GM12878 (cell line): ENCODE results near the gene SNED1. TPM values are rescaled to one million over a fixed set of nuclear protein-coding genes. Genes with fewer than 3 reads are reported as not detected.
A peak's percentile ranks its signal among the peaks of the same experiment; 100 is the strongest.

ENCODE experiments used
- BACH1 ChIP-seq: fragments of 450-650 bp; IDR thresholded peaks from 2 replicates; pipeline ENCODE4 v1.6.1; 2017; ENCODE audit warnings: mild to moderate bottlenecking, borderline replicate concordance
- CHD2 ChIP-seq: IDR thresholded peaks from 2 replicates; pipeline ENCODE4 v1.6.1; 2011; ENCODE audit warnings: low read depth, low read length, improper control_type of control experiment, borderline replicate concordance
- EP300 ChIP-seq, 2 experiments: fragments of 150-350 bp in 1 of 2; IDR thresholded peaks; 2 replicates each; pipeline ENCODE4 v1.6.1; 2011 to 2012; ENCODE audit warnings: low read depth in 2 of 2, low read length in 2 of 2, borderline replicate concordance in 1 of 2, improper control_type of control experiment in 1 of 2, inconsistent platforms in 1 of 2; ENCODE audit not compliant: control insufficient read depth in 1 of 2
- IKZF1 ChIP-seq: fragments of 450-650 bp; conservative IDR thresholded peaks from 2 replicates; pipeline ENCODE4 v1.6.1; 2017; ENCODE audit warnings: antibody characterized with exemption, mild to moderate bottlenecking
- MEF2B ChIP-seq: fragments of 450-650 bp; IDR thresholded peaks from 2 replicates; pipeline ENCODE4 v1.6.1; 2018; ENCODE audit warnings: mild to moderate bottlenecking, moderate library complexity; ENCODE audit not compliant: partially characterized antibody, poor library complexity, severe bottlenecking
- NR2C2 ChIP-seq: IDR thresholded peaks from 2 replicates; pipeline ENCODE4 v1.6.1; 2011; ENCODE audit warnings: borderline replicate concordance, low read depth; ENCODE audit not compliant: control insufficient read depth, insufficient read length
- NRF1 ChIP-seq: conservative IDR thresholded peaks from 2 replicates; pipeline ENCODE4 v1.6.1; 2011; ENCODE audit warnings: mild to moderate bottlenecking, low read depth, low read length, improper control_type of control experiment
- RBBP5 ChIP-seq: fragments of 200-600 bp; sonication (generic); conservative IDR thresholded peaks from 2 replicates; pipeline ENCODE4 v1.6.1; 2016
- RCOR1 ChIP-seq: conservative IDR thresholded peaks from 2 replicates; pipeline ENCODE4 v1.6.1; 2012; ENCODE audit warnings: low read depth, low read length, improper control_type of control experiment
- RUNX3 ChIP-seq: IDR thresholded peaks from 2 replicates; pipeline ENCODE4 v1.6.1; 2012; ENCODE audit warnings: low read length, inconsistent platforms
- SP1 ChIP-seq: IDR thresholded peaks from one replicate; pipeline ENCODE4 v1.6.1; 2011; ENCODE audit warnings: low read depth, low read length
- STAT3 ChIP-seq: IDR thresholded peaks from 2 replicates; pipeline ENCODE4 v1.6.1; 2011; ENCODE audit warnings: low read depth, low read length, improper control_type of control experiment
- TARDBP ChIP-seq: IDR thresholded peaks from 2 replicates; pipeline ENCODE4 v1.6.1; 2016; ENCODE audit warnings: borderline replicate concordance
- ZNF207 ChIP-seq: fragments of 450-650 bp; IDR thresholded peaks from 2 replicates; pipeline ENCODE4 v1.6.1; 2014; ENCODE audit warnings: antibody characterized with exemption, mild to moderate bottlenecking, borderline replicate concordance
- ZNF24 ChIP-seq: fragments of 450-650 bp; IDR thresholded peaks from 2 replicates; pipeline ENCODE4 v1.6.1; 2017; ENCODE audit warnings: antibody characterized with exemption, mild to moderate bottlenecking
- polyA plus RNA-seq, 11 experiments: library from polyadenylated mRNA; depleted of rRNA in 4 of 11; unstranded in 6 of 11; stranded (reverse) in 5 of 11; fragments of >200 nt; fragmentation: Nextera tagmentation in 4 of 11; fragmentation: Illumina TruSeq in 1 of 11; extraction: Ambion mirVana in 4 of 11; extraction: Trizol in 1 of 11; gene quantifications; 1 replicate in 1 of 11; 2 replicates in 10 of 11; pipeline versions ENCODE4 v1.2.1 to v1.2.3, GENCODE V29; 2011 to 2016; ENCODE audit warnings: inconsistent platforms in 2 of 11, missing spikeins in 2 of 11, low read depth in 1 of 11
- total RNA-seq, 4 experiments: library from RNA; depleted of rRNA in 3 of 4; stranded (reverse); fragments of >200 nt in 3 of 4; fragmentation: Illumina TruSeq in 1 of 4; extraction: Trizol in 1 of 4; gene quantifications; 2 replicates each; pipeline versions ENCODE4 v1.2.1 to v1.2.3, GENCODE V29; 2013 to 2021
- TF ChIP-seq, protein P1 (sequence below): fragments of 450-650 bp; IDR thresholded peaks from 2 replicates; pipeline ENCODE4 v1.6.1; 2017; ENCODE audit warnings: low read depth, mild to moderate bottlenecking, moderate library complexity
- TF ChIP-seq, protein P2 (sequence below): fragments of 450-650 bp; IDR thresholded peaks from 2 replicates; pipeline ENCODE4 v1.6.1; 2016; ENCODE audit warnings: mild to moderate bottlenecking, moderate library complexity, borderline replicate concordance
- TF ChIP-seq, protein P3 (sequence below): fragments of 450-650 bp; IDR thresholded peaks from 2 replicates; pipeline ENCODE4 v1.6.1; 2017; ENCODE audit warnings: mild to moderate bottlenecking, moderate library complexity
- TF ChIP-seq, protein P4 (sequence below): IDR thresholded peaks from 2 replicates; pipeline ENCODE4 v1.6.1; 2011; ENCODE audit warnings: borderline replicate concordance, low read depth, mild to moderate bottlenecking, moderate library complexity, mixed read lengths, low read length; ENCODE audit not compliant: insufficient read depth; ENCODE audit errors: extremely low read length

The SNED1 gene
- total and polyA plus RNA-seq, 10 of the 15 experiments (the other 5 are each of a cell fraction or from before 2014, with no cell fraction given), result 0.05 to 8.4 (median 3.0) TPM

DNA sequence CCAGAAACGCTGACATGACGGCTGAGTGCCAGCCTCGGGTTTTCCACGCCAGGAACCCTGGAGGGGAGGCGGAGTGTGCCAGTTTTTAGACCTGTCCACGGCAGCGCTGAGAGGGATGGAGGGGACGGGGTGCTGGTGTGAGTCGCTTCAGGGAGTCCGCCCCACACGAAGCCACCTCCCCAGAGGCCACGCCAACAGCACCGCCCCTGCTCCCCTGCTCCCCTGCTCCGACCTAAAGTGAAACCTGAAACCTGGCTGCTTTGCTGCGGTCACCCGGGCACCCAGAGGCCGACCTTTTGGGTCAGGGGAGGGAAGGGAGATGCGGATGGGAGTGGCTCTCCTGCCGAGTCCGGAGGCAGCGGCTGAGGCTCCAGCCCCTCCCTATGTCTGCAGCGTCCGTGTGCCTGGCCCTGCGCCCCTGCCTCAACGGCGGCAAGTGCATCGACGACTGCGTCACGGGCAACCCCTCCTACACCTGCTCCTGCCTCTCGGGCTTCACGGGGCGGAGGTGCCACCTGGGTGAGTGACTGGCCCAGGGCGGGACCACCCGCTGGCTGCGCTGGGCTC, 38.1 kb downstream of the SNED1 start (continued):
- TF ChIP-seq, protein P1, sequence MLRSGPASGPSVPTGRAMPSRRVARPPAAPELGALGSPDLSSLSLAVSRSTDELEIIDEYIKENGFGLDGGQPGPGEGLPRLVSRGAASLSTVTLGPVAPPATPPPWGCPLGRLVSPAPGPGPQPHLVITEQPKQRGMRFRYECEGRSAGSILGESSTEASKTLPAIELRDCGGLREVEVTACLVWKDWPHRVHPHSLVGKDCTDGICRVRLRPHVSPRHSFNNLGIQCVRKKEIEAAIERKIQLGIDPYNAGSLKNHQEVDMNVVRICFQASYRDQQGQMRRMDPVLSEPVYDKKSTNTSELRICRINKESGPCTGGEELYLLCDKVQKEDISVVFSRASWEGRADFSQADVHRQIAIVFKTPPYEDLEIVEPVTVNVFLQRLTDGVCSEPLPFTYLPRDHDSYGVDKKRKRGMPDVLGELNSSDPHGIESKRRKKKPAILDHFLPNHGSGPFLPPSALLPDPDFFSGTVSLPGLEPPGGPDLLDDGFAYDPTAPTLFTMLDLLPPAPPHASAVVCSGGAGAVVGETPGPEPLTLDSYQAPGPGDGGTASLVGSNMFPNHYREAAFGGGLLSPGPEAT, result 0 out of 2 replicates have a peak, but pooled peaks have one; percentile 14
- no peak for TF ChIP-seq STAT3
- TF ChIP-seq BACH1, result peak; percentile 43; the same call in 1 of the 2 replicates
- TF ChIP-seq, protein P2, sequence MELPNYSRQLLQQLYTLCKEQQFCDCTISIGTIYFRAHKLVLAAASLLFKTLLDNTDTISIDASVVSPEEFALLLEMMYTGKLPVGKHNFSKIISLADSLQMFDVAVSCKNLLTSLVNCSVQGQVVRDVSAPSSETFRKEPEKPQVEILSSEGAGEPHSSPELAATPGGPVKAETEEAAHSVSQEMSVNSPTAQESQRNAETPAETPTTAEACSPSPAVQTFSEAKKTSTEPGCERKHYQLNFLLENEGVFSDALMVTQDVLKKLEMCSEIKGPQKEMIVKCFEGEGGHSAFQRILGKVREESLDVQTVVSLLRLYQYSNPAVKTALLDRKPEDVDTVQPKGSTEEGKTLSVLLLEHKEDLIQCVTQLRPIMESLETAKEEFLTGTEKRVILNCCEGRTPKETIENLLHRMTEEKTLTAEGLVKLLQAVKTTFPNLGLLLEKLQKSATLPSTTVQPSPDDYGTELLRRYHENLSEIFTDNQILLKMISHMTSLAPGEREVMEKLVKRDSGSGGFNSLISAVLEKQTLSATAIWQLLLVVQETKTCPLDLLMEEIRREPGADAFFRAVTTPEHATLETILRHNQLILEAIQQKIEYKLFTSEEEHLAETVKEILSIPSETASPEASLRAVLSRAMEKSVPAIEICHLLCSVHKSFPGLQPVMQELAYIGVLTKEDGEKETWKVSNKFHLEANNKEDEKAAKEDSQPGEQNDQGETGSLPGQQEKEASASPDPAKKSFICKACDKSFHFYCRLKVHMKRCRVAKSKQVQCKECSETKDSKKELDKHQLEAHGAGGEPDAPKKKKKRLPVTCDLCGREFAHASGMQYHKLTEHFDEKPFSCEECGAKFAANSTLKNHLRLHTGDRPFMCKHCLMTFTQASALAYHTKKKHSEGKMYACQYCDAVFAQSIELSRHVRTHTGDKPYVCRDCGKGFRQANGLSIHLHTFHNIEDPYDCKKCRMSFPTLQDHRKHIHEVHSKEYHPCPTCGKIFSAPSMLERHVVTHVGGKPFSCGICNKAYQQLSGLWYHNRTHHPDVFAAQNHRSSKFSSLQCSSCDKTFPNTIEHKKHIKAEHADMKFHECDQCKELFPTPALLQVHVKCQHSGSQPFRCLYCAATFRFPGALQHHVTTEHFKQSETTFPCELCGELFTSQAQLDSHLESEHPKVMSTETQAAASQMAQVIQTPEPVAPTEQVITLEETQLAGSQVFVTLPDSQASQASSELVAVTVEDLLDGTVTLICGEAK, result no peak
- TF ChIP-seq, protein P3, sequence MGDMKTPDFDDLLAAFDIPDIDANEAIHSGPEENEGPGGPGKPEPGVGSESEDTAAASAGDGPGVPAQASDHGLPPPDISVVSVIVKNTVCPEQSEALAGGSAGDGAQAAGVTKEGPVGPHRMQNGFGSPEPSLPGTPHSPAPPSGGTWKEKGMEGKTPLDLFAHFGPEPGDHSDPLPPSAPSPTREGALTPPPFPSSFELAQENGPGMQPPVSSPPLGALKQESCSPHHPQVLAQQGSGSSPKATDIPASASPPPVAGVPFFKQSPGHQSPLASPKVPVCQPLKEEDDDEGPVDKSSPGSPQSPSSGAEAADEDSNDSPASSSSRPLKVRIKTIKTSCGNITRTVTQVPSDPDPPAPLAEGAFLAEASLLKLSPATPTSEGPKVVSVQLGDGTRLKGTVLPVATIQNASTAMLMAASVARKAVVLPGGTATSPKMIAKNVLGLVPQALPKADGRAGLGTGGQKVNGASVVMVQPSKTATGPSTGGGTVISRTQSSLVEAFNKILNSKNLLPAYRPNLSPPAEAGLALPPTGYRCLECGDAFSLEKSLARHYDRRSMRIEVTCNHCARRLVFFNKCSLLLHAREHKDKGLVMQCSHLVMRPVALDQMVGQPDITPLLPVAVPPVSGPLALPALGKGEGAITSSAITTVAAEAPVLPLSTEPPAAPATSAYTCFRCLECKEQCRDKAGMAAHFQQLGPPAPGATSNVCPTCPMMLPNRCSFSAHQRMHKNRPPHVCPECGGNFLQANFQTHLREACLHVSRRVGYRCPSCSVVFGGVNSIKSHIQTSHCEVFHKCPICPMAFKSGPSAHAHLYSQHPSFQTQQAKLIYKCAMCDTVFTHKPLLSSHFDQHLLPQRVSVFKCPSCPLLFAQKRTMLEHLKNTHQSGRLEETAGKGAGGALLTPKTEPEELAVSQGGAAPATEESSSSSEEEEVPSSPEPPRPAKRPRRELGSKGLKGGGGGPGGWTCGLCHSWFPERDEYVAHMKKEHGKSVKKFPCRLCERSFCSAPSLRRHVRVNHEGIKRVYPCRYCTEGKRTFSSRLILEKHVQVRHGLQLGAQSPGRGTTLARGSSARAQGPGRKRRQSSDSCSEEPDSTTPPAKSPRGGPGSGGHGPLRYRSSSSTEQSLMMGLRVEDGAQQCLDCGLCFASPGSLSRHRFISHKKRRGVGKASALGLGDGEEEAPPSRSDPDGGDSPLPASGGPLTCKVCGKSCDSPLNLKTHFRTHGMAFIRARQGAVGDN, result no peak
- peak; percentile 33 for TF ChIP-seq MEF2B
- TF ChIP-seq RCOR1, result no peak
- no peak for TF ChIP-seq NR2C2
- no peak for TF ChIP-seq RBBP5
- TF ChIP-seq EP300 (IDR thresholded peaks at IDR 0.05; ENCODE audit: borderline replicate concordance in 1 of 2, control insufficient read depth in 1 of 2, low read depth in 2 of 2, low read length in 2 of 2), result 0 out of 4 replicates have a peak, but pooled peaks of 1 of the 2 experiments have one; percentile 23
- TF ChIP-seq IKZF1, result peak; percentile 70
- peak; percentile 17 for TF ChIP-seq SP1
- TF ChIP-seq RUNX3, result peak; percentile 83
- no peak for TF ChIP-seq ZNF24
- TF ChIP-seq TARDBP, result no peak
- TF ChIP-seq, protein P4, sequence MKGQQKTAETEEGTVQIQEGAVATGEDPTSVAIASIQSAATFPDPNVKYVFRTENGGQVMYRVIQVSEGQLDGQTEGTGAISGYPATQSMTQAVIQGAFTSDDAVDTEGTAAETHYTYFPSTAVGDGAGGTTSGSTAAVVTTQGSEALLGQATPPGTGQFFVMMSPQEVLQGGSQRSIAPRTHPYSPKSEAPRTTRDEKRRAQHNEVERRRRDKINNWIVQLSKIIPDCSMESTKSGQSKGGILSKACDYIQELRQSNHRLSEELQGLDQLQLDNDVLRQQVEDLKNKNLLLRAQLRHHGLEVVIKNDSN, result no peak
- peak; percentile 7; the same call in 1 of the 2 replicates for TF ChIP-seq CHD2
- 0 out of 2 replicates have a peak, but pooled peaks have one; percentile 62 for TF ChIP-seq ZNF207
- TF ChIP-seq NRF1, result no peak
